ENCODE results near the gene GAPDHS.
A peak's percentile ranks its signal among the peaks of the same experiment; 100 is the strongest.

GAPDHS gene

GRCh38 chr19:35533201-35533821 lies at the start of gene GAPDHS:
Gene GAPDHS (plus strand): TSS chr19:35533456. CDS start chr19:35533528, 72 bp downstream.
- peak in 1 of 56 donors; percentile 15 for DNase-seq

- no peak for DNase-seq
These were observed 48.8 kb upstream of the GAPDHS start for GRCh38 chr19:35484252-35485036.

GRCh38 chr19:35486268-35486708 lies 47.0 kb upstream of the GAPDHS start:
- no peak for DNase-seq

- DNase-seq = no peak
These were observed 45.5 kb upstream of the GAPDHS start for GRCh38 chr19:35487656-35488182.

- no peak for DNase-seq
These were observed 44.6 kb upstream of the GAPDHS start for GRCh38 chr19:35488677-35489076.

- no peak for DNase-seq
These were observed 42.9 kb upstream of the GAPDHS start, which contains the start of gene KRTDAP for GRCh38 chr19:35490364-35490763. Gene KRTDAP (minus strand): TSS chr19:35490464. CDS start chr19:35490442, 22 bp downstream.

GRCh38 chr19:35491836-35492360 lies 41.4 kb upstream of the GAPDHS start:
- DNase-seq = no peak

GRCh38 chr19:35493971-35494370 lies 39.3 kb upstream of the GAPDHS start:
- no peak for DNase-seq

- DNase-seq = peak in 46 of 56 donors; percentile 2 to 64 (median 32)
These were observed 37.9 kb upstream of the GAPDHS start for GRCh38 chr19:35495107-35496064.

- no peak for DNase-seq
These were observed 35.9 kb upstream of the GAPDHS start for GRCh38 chr19:35497406-35497805.

- no peak for DNase-seq
These were observed 35.0 kb upstream of the GAPDHS start for GRCh38 chr19:35498220-35498619.

GRCh38 chr19:35498984-35499527 lies 34.2 kb upstream of the GAPDHS start:
- DNase-seq = no peak

- DNase-seq = no peak
These were observed 32.6 kb upstream of the GAPDHS start for GRCh38 chr19:35500611-35501010.

- no peak for DNase-seq
These were observed 31.6 kb upstream of the GAPDHS start for GRCh38 chr19:35501684-35502083.

- DNase-seq = no peak
These were observed 30.5 kb upstream of the GAPDHS start for GRCh38 chr19:35502751-35503150.

GRCh38 chr19:35506011-35506410 lies 27.2 kb upstream of the GAPDHS start:
- no peak for DNase-seq

GRCh38 chr19:35507561-35507960 lies 25.7 kb upstream of the GAPDHS start:
- DNase-seq = no peak

- DNase-seq = no peak
These were observed 25.1 kb upstream of the GAPDHS start for GRCh38 chr19:35508129-35508528.

GRCh38 chr19:35509018-35509652 lies 24.1 kb upstream of the GAPDHS start:
- no peak for DNase-seq

Measured in amygdala (tissue), 56 donors.